IMR-90 (cell line): ENCODE data around the gene PLXDC1. TPM values are rescaled to one million over a fixed set of nuclear protein-coding genes. Genes with fewer than 3 reads are reported as not detected.

ENCODE experiments used
- ATAC-seq: fragments of 200-7000 bp; cut with Tn5 transposase; 2 replicates; pipeline ENCODE4 v1.9.1; 2020; ENCODE audit warnings: low read depth, mild to moderate bottlenecking, moderate library complexity
- BruUV-seq: library from RNA; stranded (reverse); fragments of 400-500 nt; replicated peaks from 2 replicates; lab custom pipeline; 2021; lab: Mats Ljungman, UMichigan
- CTCF ChIA-PET: fragments of 300-600 bp; formaldehyde crosslinking; extraction: SDS; loops from one replicate; lab custom pipeline; 2021; ENCODE audit warnings: antibody characterized with exemption; lab: Yijun Ruan, JAX
- POLR2A ChIA-PET: fragments of 300-600 bp; sonication (Branson Sonifier 250); formaldehyde crosslinking; loops from one replicate; lab custom pipeline; 2022; ENCODE audit warnings: antibody characterized with exemption; ENCODE audit not compliant: unreplicated experiment; lab: Charles Lee
- DNase-seq: peaks from one replicate; pipeline ENCODE4 v3.0.0; 2013
- H2AFZ ChIP-seq: replicated peaks from 2 replicates; pipeline ENCODE3; 2013; ENCODE audit warnings: low read length, mild to moderate bottlenecking; ENCODE audit not compliant: poor library complexity
- H2AK5ac ChIP-seq: 2 replicates; pipeline ENCODE4 v1.6.1; 2013; ENCODE audit warnings: low read depth, low read length, inconsistent platforms
- H2AK9ac ChIP-seq: replicated peaks from 2 replicates; pipeline ENCODE3; 2013; ENCODE audit warnings: mild to moderate bottlenecking, low read depth, low read length, moderate library complexity; ENCODE audit not compliant: poor library complexity
- H2BK120ac ChIP-seq: 2 replicates; pipeline ENCODE4 v1.6.1; 2013; ENCODE audit warnings: low read depth, low read length, inconsistent platforms
- H2BK15ac ChIP-seq: 3 replicates; pipeline ENCODE4 v1.6.1; 2013; ENCODE audit warnings: low read depth, low read length, inconsistent platforms
- H2BK20ac ChIP-seq: 2 replicates; pipeline ENCODE4 v1.6.1; 2013; ENCODE audit warnings: low read depth, mild to moderate bottlenecking, inconsistent platforms, low read length, moderate library complexity
- H2BK5ac ChIP-seq: 2 replicates; pipeline ENCODE4 v1.6.1; 2013; ENCODE audit warnings: mild to moderate bottlenecking, low read depth, low read length, inconsistent platforms; ENCODE audit not compliant: poor library complexity, severe bottlenecking
- H3K14ac ChIP-seq: replicated peaks from 2 replicates; pipeline ENCODE4 v1.6.1; 2013; ENCODE audit warnings: low read depth, low read length, inconsistent platforms
- H3K18ac ChIP-seq: 2 replicates; pipeline ENCODE4 v1.6.1; 2013; ENCODE audit warnings: low read depth, low read length, control low read depth
- H3K23ac ChIP-seq: 2 replicates; pipeline ENCODE4 v1.6.1; 2013; ENCODE audit warnings: low read depth, low read length, inconsistent platforms
- H3K27ac ChIP-seq: 2 replicates; pipeline ENCODE4 v1.5.1; 2013; ENCODE audit warnings: mild to moderate bottlenecking, control low read depth, low read length; ENCODE audit not compliant: insufficient read depth
- H3K27me3 ChIP-seq: 2 replicates; pipeline ENCODE4 v1.6.1; 2013; ENCODE audit warnings: low read length; ENCODE audit not compliant: control insufficient read depth, insufficient read depth
- H3K36me3 ChIP-seq: 2 replicates; pipeline ENCODE4 v1.6.1; 2013; ENCODE audit warnings: low read length, mixed read lengths; ENCODE audit not compliant: control insufficient read depth, insufficient read depth
- H3K4ac ChIP-seq: 2 replicates; pipeline ENCODE4 v1.6.1; 2013; ENCODE audit warnings: low read depth, low read length, inconsistent platforms
- H3K4me1 ChIP-seq: 2 replicates; pipeline ENCODE4 v1.6.1; 2013; ENCODE audit warnings: low read length, mixed read lengths; ENCODE audit not compliant: control insufficient read depth, insufficient read depth
- H3K4me2 ChIP-seq: 2 replicates; pipeline ENCODE4 v1.6.1; 2013; ENCODE audit warnings: low read depth, mild to moderate bottlenecking, control low read depth, low read length, moderate library complexity
- H3K4me3 ChIP-seq: 2 replicates; pipeline ENCODE4 v1.5.1; 2013; ENCODE audit warnings: low read depth, mild to moderate bottlenecking, control low read depth, low read length, moderate library complexity; ENCODE audit not compliant: insufficient read depth
- H3K56ac ChIP-seq: 2 replicates; pipeline ENCODE4 v1.6.1; 2013; ENCODE audit warnings: low read length, inconsistent platforms; ENCODE audit not compliant: insufficient read depth; ENCODE audit errors: extremely low read depth
- H3K79me1 ChIP-seq, 2 experiments: 2 replicates each; pipeline ENCODE4 v1.6.1; 2013; ENCODE audit warnings: low read length in 2 of 2, inconsistent platforms in 1 of 2, low read depth in 1 of 2
- H3K9ac ChIP-seq: 2 replicates; pipeline ENCODE4 v1.6.1; 2013; ENCODE audit warnings: low read depth, low read length, control low read depth
- H3K9me1 ChIP-seq: 2 replicates; pipeline ENCODE4 v1.6.1; 2013; ENCODE audit warnings: low read length, inconsistent platforms; ENCODE audit not compliant: insufficient read depth
- H3K9me3 ChIP-seq: 2 replicates; pipeline ENCODE4 v1.6.1; 2013; ENCODE audit warnings: low read length; ENCODE audit not compliant: control insufficient read depth, insufficient read depth
- H4K20me1 ChIP-seq: 2 replicates; pipeline ENCODE4 v1.6.1; 2013; ENCODE audit warnings: low read length, inconsistent platforms; ENCODE audit not compliant: insufficient read depth
- H4K5ac ChIP-seq: 2 replicates; pipeline ENCODE4 v1.6.1; 2013; ENCODE audit warnings: mild to moderate bottlenecking, low read depth, low read length, control low read depth
- H4K8ac ChIP-seq, 2 experiments: 2 replicates each; pipeline ENCODE4 v1.6.1; 2013; ENCODE audit warnings: low read depth in 2 of 2, low read length in 2 of 2, control low read depth in 1 of 2, inconsistent platforms in 1 of 2
- H4K91ac ChIP-seq: 2 replicates; pipeline ENCODE4 v1.6.1; 2013; ENCODE audit warnings: low read depth, low read length, inconsistent platforms; ENCODE audit not compliant: insufficient read depth
- BHLHE40 ChIP-seq: fragments of 150-350 bp; IDR thresholded peaks from 2 replicates; pipeline ENCODE4 v1.6.1; 2016; ENCODE audit warnings: mild to moderate bottlenecking, low read depth, low read length
- CHD1 ChIP-seq: IDR thresholded peaks from 2 replicates; pipeline ENCODE4 v1.6.1; 2012; ENCODE audit warnings: low read depth, low read length, improper control_type of control experiment
- FOS ChIP-seq: fragments of 150-350 bp; IDR thresholded peaks from 2 replicates; pipeline ENCODE4 v1.6.1; 2016; ENCODE audit warnings: low read depth, low read length
- MAZ ChIP-seq: IDR thresholded peaks from 2 replicates; pipeline ENCODE4 v1.6.1; 2012; ENCODE audit warnings: low read depth, mild to moderate bottlenecking, low read length, improper control_type of control experiment, moderate library complexity, borderline replicate concordance
- MXI1 ChIP-seq: IDR thresholded peaks from 2 replicates; pipeline ENCODE4 v1.6.1; 2012; ENCODE audit warnings: low read depth, mild to moderate bottlenecking, low read length, moderate library complexity, borderline replicate concordance
- RFX5 ChIP-seq: IDR thresholded peaks from 2 replicates; pipeline ENCODE4 v1.8.0; 2012; ENCODE audit warnings: low read depth, mild to moderate bottlenecking, low read length, moderate library complexity
- WGBS, 2 experiments: methylation state at CpG; one replicate each; pipeline versions ENCODE4 v1.1.5 to v1.1.7; 2013; ENCODE audit warnings: missing lambda C conversion rate in 2 of 2; ENCODE audit not compliant: insufficient read length in 1 of 2; ENCODE audit errors: extremely low coverage in 2 of 2; 5-methylcytosine and 5-hydroxymethylcytosine counted together
- dilution Hi-C: fragments of 300-500 bp; cut with HindIII; formaldehyde crosslinking; loops from one replicate; pipeline ENCODE4 v1.14.3; 2018; ENCODE audit warnings: low sequenced_read_pairs; ENCODE audit not compliant: unreplicated experiment
- in situ Hi-C: fragments of 300-500 bp; cut with MboI; formaldehyde crosslinking; loops from 3 replicates; pipeline ENCODE4 v1.14.3; 2019; ENCODE audit warnings: low sequenced_read_pairs, inconsistent platforms, mixed read lengths
- intact Hi-C: fragments of 100-400 bp; cut with micrococcal nuclease; formaldehyde crosslinking; loops from 2 replicates; pipeline ENCODE4 v1.10.0; 2022
- polyA plus RNA-seq, 3 experiments: library from polyadenylated mRNA; depleted of rRNA; stranded (reverse); fragments of >200 nt; gene quantifications; 2 replicates each; pipeline ENCODE4 v1.2.3, GENCODE V29; 2012; ENCODE audit warnings: low replicate concordance in 1 of 3
- total RNA-seq: library from RNA; depleted of rRNA; stranded (reverse); fragments of >200 nt; gene quantifications from 2 replicates; pipeline ENCODE4 v1.2.3, GENCODE V29; 2012
- TF ChIP-seq, protein P1 (sequence below): fragments of 150-350 bp; IDR thresholded peaks from 2 replicates; pipeline ENCODE4 v1.6.1; 2016; ENCODE audit warnings: low read depth, mild to moderate bottlenecking, low read length, moderate library complexity, borderline replicate concordance
- TF ChIP-seq, protein P2 (sequence below): conservative IDR thresholded peaks from 2 replicates; pipeline ENCODE4 v1.5.1; 2012; ENCODE audit warnings: mild to moderate bottlenecking, low read depth, low read length, improper control_type of control experiment

Gene PLXDC1
- total and polyA plus RNA-seq, 2 of the 4 experiments (the other 2 are of a cell fraction) = under 0.01 to 0.50 TPM

DNA sequence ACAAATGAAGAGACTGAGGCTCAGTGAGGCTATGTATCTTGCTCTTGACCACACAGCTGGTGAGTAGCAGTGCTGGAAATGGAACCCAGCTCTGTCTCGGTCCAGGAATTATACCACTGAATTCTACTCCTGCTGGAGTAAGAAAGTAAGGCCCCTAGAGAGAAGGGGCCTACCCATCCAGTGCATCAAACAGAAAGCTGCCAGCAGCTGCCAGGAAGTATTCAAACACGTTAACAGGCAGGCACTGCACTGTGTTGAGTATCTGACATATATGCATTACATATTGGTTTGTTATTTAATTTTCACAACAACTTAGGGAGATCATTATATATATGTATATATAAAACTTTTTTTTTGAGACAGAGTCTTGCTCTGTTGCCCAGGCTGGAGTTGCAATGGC lies 10.5 kb upstream of the PLXDC1 start (continued):
- TF ChIP-seq, protein P1, sequence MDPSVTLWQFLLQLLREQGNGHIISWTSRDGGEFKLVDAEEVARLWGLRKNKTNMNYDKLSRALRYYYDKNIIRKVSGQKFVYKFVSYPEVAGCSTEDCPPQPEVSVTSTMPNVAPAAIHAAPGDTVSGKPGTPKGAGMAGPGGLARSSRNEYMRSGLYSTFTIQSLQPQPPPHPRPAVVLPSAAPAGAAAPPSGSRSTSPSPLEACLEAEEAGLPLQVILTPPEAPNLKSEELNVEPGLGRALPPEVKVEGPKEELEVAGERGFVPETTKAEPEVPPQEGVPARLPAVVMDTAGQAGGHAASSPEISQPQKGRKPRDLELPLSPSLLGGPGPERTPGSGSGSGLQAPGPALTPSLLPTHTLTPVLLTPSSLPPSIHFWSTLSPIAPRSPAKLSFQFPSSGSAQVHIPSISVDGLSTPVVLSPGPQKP = no peak
- TF ChIP-seq BHLHE40 (no peak), MAZ (no peak)

DNA sequence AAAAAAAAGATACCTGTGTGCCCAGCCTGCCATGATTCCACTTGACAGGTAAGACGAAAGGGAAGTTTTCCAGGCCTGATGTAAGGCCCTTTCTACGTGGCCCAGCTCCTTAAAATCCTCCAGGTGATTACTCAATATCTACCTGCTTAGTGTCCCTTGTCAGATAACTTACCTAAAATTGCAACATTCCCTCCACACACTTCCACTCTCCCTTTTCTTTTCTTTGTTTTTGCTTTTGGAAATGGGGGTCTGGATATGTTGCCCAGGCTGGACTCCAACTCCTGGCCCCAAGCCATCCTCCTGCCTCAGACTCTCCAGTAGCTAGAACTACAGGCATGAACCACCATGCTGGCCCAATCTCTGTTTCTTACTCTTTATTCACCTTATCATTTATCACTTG lies 7.2 kb upstream of the PLXDC1 start:
- no peak overlapping the region for H3K9ac ChIP-seq
- intact Hi-C loops = no loop called here
- no peak overlapping the region for H3K4me3 ChIP-seq
- H4K5ac ChIP-seq = no peak overlapping the region
- ChIA-PET CTCF (interaction anchor here (0.7 kb wide), 1 partner anchor 176 kb away, joined by 4 read pairs; no protein-coding TSS in a partner anchor), POLR2A (no interaction called here)
- H3K4ac ChIP-seq = no peak overlapping the region
- DNase-seq = no peak
- no peak overlapping the region for H2AK5ac ChIP-seq
- WGBS, 2 experiments = 80% methylated on average over 1 of the region's 2 CpGs; no CpG with 5 or more reads in 1 of the 2 experiments
- H4K20me1 ChIP-seq = peaks cover 4% of the 10 kb centered on the region; the same call in 1 of the 2 replicates
- H2BK5ac ChIP-seq = no peak overlapping the region
- H3K36me3 ChIP-seq = no peaks in the 10 kb centered on the region
- no peaks in the 10 kb centered on the region for H3K9me3 ChIP-seq
- no peak overlapping the region for H3K23ac ChIP-seq
- H4K91ac ChIP-seq = no peak overlapping the region
- no peak overlapping the region for H2BK120ac ChIP-seq
- no peak overlapping the region for H3K14ac ChIP-seq
- no peak for ATAC-seq
- TF ChIP-seq, protein P2, sequence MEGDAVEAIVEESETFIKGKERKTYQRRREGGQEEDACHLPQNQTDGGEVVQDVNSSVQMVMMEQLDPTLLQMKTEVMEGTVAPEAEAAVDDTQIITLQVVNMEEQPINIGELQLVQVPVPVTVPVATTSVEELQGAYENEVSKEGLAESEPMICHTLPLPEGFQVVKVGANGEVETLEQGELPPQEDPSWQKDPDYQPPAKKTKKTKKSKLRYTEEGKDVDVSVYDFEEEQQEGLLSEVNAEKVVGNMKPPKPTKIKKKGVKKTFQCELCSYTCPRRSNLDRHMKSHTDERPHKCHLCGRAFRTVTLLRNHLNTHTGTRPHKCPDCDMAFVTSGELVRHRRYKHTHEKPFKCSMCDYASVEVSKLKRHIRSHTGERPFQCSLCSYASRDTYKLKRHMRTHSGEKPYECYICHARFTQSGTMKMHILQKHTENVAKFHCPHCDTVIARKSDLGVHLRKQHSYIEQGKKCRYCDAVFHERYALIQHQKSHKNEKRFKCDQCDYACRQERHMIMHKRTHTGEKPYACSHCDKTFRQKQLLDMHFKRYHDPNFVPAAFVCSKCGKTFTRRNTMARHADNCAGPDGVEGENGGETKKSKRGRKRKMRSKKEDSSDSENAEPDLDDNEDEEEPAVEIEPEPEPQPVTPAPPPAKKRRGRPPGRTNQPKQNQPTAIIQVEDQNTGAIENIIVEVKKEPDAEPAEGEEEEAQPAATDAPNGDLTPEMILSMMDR = no peak
- no peak for TF ChIP-seq RFX5
- TF ChIP-seq MXI1 = no peak
- no peak for TF ChIP-seq MAZ
- no peak for TF ChIP-seq BHLHE40
- TF ChIP-seq, protein P1 = no peak
- no peak for TF ChIP-seq FOS
- TF ChIP-seq CHD1 = no peak
- H3K27me3 ChIP-seq = peaks cover 7% of the 10 kb centered on the region; the same call in 1 of the 2 replicates
- no peak overlapping the region for H3K27ac ChIP-seq
- no TSS peak for BruUV-seq
- no peak overlapping the region for H2AFZ ChIP-seq
- H2AK9ac ChIP-seq = no peak overlapping the region
- H3K4me1 ChIP-seq = peaks cover 4% of the 10 kb centered on the region
- H2BK20ac ChIP-seq = no peak overlapping the region
- no peak overlapping the region for H2BK15ac ChIP-seq
- dilution Hi-C loops = no loop called here
- H3K79me1 ChIP-seq = no peaks in the 10 kb centered on the region
- no peak overlapping the region for H3K56ac ChIP-seq
- H4K8ac ChIP-seq = no peak overlapping the region
- no peak overlapping the region for H3K4me2 ChIP-seq
- in situ Hi-C loops = no loop called here
- H3K9me1 ChIP-seq = peaks cover 2% of the 10 kb centered on the region; the same call in 1 of the 2 replicates
- no peak overlapping the region for H3K18ac ChIP-seq
